GM19455 (cell line): Measurements from ENCODE around the gene COQ9.
A peak's percentile ranks its signal among the peaks of the same experiment; 100 is the strongest.

Source experiments
- ATAC-seq: cut with Tn5 transposase; IDR thresholded peaks from one replicate; pipeline ENCODE4 v1.9.1; 2021; ENCODE audit not compliant: unreplicated experiment

COQ9 gene

DNA sequence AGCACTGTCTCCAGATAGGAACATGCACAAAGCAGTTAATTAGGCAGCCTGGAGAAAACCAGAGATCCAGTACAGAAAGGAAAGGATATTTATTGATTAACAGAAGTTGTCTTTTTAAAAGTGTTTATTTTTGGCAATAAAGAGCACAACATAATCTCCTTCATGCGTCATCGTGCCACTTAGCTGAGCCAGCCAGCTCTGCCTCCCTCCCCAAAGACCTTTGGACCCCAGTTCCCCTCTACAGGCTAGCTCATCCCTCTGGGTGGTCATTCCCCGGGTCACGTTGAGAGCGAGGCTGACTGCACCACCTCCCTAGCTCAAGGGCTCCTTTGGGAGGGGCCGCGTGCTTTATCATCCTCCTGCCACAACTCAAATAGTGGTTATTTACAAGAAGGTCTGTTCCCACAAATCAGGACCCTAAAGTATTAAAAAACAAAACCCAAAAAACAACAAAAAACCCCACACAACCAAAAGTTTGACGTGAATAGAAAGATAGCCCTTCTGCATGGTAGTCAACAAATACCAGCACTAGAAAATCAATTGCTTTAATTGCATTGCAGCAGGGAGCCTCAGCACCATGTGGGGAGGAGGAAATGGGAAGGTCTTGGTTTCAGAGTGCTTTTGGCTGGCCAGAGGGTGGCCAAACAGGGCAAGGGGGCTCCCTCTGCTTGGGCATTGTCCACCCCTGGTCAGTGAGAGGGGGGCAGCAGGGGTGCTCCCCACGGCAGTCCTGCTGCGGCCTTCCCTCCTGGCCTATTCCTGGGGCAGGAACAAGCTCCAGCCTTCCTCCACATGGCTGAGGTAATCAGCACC, 24.8 kb downstream of the COQ9 start:
- ATAC-seq, result no peak

GRCh38 chr16:57472665-57473060, 25.4 kb downstream of the COQ9 start:
- no peak for ATAC-seq

GRCh38 chr16:57473176-57473840, 26.0 kb downstream of the COQ9 start:
- no peak for ATAC-seq

- ATAC-seq, result no peak
Observed at GRCh38 chr16:57473906-57474305, 26.6 kb downstream of the COQ9 start.

- no peak for ATAC-seq
Observed at GRCh38 chr16:57474671-57475661, 27.7 kb downstream of the COQ9 start.

DNA sequence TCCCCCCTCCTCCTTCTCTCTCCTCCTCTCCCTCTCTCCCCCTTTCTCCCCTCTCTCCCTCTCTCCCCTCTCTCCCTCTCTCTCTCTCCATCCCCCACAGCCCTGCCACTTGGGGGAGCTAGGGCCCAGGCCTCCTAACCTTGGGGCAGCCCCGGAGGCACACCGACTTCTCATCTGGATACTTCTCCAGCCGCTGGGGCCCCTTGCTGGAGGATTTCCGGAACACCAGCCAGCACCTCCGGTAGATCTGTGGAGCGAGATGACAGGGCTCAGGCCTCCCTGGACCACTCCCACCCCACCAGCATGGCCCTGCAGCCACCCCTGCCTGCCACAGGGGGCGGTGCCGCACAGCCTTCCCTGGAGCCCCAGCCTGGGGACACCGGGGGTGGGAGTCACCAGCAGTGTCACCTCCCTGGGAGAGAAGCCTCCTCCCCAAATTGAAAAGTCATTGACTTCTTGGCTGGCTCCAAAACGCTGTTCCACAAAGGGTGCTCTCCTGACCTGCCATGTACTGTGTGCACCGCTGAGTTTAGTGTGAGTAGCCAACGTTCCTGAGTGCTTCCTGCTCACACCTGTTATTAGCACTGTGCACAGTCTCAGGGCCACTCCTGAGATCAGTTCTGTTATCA, 28.5 kb downstream of the COQ9 start:
- peak; percentile 90 for ATAC-seq

DNA sequence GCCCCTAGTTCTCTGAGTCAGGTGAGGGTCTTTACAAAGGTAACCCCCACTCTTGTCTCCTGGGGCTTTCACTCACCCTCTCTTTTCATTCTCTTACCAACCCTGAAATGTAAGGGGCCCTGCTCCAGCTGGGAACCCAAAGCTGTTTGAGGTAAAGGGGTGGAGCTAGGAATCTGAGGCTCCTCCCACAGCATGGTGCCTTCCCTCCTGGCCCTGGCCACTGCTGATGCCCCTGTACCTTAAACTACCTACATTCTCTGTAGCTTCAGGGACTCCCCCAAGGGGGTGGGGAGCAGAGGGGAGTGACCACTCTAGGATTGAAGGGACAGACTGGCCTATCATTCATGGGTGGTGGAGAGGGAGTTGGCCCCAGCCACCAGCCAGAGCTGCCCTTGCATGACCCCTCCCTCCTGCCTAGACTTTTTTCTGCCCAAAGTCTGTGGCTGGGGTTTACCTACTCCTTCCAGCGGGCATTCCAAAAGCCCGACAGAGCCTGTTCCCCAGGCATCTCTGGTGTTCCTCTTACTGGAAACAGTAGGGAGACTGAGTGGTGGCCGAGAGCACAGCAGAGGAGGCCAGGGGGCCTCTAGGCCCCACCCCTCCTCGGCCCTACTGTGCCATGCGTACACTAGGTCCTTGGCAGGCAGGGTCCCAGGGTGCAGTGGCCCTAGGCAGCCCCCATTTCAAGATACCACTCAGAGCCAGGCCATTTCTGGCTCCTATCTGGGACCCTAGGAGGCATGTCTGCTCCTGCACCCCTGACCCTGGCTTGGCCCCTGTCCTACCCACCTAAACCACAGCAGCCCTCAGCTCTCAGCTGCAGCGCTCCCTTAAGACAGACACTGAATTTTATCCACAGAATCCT, 29.5 kb downstream of the COQ9 start:
- ATAC-seq, result no peak

GRCh38 chr16:57477531-57478202, 30.4 kb downstream of the COQ9 start:
- ATAC-seq, result no peak

DNA sequence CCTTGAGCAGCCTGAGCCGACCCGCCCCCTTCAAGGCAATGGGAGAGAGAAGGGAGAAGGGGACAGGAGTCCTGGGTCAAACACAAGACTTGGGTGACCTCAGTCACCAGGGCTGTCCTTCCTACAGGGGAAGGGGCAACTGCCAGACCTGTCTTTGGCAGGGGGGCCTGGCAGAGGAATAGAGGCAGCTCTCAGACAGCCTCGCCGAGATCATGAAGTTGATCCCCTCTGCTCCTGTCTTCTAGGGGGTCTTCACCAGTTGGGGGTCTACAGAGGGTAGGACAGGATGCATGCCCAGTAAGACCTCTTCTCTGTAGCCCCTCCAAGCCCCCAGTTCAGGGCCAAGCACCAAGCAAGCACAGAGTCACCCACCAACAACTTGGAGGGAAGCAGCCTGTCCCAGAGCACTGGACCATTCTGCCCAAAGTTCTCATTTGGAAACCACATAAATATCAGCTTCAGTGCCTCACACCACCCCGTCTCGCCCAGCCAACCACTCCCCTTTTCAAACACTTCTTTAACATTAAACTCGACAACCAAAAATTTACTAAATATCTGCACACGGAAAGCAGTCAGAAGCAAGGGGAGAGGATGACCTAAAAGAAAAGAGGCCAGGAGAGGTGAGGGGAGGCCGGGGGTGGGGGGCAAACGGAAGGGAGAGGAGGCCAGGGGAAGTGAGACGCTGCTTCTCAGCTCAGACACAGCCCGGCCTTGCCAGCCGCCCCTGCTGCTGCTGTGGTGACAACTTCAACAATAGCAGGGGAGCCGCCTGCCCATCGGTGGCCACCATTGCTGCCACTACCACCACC, 31.3 kb downstream of the COQ9 start:
- no peak for ATAC-seq

- ATAC-seq, result no peak
Observed at GRCh38 chr16:57479205-57479975, 32.1 kb downstream of the COQ9 start.

GRCh38 chr16:57479976-57480753, 32.9 kb downstream of the COQ9 start:
- no peak for ATAC-seq

DNA sequence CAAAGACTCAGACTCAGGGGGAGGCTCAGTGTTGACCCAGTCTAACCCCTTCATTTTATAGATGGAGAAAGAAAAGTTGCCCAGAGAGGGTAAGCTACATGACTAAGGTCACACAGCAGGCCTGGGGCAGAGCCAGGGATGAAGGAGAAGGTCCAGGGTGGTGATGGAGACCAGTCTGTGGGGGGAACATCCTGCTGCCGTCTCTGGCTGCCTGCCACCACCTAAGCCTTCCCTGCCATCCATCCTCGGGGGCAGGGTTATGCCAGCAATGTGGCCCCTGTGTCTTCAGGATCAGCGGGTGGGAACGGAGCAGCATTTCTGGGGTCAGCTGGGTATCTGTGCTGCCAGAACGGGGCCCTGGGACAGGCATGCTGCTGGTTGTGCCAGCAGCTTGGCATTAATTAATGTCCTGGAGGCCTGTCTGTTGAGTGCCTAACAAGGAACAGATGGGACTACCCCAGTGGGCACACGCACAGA, 33.5 kb downstream of the COQ9 start:
- no peak for ATAC-seq

- no peak for ATAC-seq
Observed at GRCh38 chr16:57481421-57481820, 34.1 kb downstream of the COQ9 start.

DNA sequence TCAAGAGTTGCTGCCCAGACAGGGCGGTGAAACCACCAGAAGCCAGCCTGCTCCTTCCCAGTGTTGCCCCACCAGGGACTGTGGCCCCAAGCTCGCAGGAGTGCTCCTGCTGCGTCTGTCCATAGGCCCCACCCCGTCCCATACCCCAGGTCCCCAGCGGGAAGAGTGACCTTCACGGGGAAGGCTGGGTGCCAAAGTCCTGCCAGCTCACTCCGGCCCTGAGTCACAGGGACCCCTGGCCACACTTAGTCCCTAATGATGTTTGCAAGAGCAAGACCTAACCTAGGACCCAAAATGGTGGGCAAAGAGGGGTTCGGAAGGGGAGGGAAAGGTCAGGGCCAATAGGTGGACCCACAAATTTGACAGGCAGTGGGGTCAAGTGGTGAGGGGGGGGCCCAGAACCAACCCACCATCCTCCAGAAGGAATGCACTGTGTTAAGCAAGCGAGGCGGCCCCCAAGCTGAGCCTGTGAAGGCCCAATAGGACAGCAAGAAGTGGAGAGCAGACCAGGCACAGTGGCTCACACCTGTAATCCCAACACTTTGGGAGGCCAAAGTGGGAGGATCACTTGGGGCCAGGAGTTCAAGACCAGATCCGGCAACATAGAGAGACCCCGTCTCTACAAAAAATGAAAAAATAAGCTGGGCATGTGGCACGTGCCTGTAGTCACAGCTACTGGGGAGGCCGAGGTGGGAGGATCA, 35.7 kb downstream of the COQ9 start:
- ATAC-seq, result no peak

GRCh38 chr16:57483725-57484514, 36.6 kb downstream of the COQ9 start:
- no peak for ATAC-seq
